Stimulated activated CD4-positive, alpha-beta T cell treated with anti-CD3 and anti-CD28 coated beads, Interleukin-1b, Interleukin-23, amount 100 ng/mL, for 4 hours (primary cell): Measurements from ENCODE around the gene ARL15.

Experiments
- DNase-seq, 2 donors: peaks; one replicate each; pipeline ENCODE4 v3.0.0-alpha.2; 2020; ENCODE audit warnings: low read depth in 2 of 2

Gene ARL15

DNA sequence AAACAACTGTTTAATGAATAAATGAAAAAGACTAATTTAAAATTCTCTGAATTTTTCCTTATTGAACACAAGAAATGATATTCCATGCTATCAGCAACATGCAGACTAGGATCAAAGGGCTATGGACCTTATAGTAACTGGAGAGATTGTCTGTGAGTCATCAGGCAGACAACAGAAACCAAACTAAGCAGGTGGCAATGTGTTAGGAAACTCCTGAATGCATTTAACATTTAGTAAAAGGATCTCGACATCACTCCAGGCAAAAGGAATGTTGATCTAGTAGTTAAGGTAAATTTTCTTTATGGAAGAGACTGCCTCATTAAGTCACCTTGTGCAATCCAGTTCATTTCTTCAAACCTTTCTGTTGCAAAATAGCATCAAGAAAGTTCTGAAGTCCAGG lies 58.4 kb downstream of the ARL15 start:
- no peak for DNase-seq

DNA sequence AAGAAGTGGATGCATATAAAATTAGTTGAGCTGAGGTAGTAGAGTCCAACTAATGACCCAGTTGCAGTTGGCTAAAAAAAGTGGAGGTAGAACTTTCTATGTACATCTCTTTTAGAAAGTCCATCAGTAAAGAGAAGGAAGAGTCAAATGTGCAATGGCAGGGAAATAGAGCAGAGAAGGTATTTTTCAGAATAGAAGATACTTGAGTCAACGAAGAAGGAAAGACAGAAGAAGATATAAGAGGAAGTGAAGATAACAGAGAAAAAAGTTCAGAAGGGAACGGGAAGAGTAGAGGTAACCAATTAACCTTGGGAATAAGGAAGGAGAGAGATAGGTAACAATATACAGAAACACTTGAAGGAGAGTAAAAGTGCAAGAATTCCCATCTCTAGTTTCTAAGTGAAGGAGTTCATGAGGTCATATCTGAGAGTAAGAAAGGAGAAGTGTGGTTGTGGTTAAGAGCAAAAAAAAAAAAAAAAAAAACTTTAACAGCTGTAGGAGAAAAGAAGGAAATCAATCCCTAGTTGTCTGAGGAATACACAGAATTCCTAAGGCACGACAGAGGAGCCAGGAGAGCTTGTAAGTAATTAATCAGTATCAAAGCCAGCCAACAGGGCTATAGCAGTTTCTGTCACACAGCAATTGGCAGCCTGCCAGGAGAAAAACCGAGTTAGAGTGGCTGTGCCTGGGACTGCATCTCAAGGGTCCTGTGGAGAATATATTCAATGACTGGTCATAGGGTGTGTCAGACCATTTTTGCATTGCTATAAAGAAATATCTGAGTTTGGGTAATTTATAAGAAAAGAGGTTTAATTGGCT lies 61.0 kb downstream of the ARL15 start:
- DNase-seq, result peak; percentile 6 to 14

DNA sequence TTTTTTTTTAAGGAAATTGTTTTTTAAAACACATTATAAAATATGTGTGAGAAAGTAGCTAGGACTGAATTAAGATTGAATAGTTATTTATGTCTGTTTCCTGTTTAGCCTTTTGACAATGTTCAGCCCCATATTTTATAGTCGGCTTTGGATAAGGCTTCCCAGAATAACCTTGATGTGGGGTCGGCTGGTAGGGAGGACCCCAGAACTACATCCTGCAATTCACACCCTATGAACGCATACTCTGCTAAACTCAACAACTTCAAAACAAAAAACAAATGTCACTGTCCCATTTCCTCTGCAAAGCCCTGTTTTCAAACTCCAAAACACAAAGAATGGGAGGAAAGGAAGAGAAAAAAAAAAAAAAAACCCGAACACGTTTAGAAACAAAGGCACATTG lies 63.1 kb downstream of the ARL15 start:
- no peak for DNase-seq

DNA sequence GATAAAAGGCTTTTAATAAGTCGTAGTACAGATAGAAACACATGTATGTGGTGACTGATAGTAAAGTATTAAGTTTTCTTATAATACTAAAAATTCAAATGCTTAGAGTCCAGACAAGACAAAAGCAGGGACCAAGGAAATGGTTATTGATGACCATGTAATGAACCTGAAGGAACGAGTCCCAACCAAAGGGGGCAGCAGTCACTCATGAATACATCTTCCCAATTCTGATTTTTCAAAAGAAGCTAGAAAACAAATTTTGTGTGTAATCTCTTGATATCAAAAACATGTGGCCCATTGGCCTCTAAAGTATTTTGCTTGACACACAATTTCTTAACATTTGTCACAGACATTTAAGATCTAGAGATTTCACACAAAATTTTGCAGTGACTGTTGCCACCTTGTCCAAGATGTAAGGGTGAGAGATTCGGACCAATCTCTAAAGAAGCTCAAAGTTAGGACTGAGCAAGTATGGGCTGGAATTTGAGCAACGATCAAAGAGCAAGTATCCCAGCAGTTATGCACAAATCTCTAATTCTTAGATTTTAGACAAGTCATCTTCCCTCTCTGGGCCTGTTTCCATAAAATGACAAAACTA lies 66.8 kb downstream of the ARL15 start:
- peak in 1 of 2 donors; percentile 9 for DNase-seq

DNA sequence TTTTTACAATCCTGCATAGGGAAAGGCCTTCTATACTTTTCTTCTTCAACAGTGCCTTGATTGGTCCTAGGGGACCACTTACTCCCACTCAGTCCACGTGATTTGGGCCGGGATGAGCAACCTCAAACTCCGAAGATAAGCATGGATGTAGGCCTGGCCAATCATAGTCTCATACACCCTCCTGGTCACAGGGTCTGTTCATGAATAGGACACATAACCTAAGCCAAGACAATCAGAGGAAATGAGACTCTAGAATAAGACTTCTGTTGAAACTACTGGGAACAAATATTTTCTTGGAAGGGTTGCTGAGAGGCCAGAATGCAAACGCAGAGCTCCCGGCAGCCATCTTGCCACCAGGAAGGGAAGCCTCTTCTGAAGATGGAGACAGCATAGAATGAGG lies 68.1 kb downstream of the ARL15 start:
- DNase-seq, result no peak

DNA sequence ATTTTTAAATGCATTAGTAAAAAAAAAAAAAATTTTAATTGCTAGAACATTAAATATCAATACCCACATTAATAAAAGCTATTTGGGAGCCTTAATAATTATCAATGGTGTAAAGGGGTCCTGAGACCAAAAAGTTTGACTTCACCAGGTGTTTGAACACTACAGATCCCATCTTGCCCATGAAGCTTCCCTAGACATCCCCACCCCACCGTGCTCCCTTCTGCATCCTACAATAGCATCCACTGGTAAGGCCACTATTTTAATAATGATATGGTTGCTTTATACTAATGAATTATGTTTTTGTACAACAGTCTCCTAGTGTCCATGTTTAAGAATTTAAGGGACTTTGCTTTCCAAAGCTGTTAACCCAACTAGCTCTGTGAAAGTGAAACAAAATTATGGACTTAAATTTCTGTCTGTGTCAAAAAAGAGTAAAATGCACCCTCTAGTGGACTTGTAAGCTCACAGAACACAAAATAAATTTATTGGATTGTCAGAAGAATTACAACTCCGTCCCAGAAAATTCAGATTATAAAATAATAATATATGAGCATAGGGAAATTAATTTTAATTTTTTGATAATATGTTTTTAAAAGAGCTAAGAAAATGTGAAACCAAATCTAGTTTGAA lies 76.0 kb downstream of the ARL15 start:
- DNase-seq, result no peak

DNA sequence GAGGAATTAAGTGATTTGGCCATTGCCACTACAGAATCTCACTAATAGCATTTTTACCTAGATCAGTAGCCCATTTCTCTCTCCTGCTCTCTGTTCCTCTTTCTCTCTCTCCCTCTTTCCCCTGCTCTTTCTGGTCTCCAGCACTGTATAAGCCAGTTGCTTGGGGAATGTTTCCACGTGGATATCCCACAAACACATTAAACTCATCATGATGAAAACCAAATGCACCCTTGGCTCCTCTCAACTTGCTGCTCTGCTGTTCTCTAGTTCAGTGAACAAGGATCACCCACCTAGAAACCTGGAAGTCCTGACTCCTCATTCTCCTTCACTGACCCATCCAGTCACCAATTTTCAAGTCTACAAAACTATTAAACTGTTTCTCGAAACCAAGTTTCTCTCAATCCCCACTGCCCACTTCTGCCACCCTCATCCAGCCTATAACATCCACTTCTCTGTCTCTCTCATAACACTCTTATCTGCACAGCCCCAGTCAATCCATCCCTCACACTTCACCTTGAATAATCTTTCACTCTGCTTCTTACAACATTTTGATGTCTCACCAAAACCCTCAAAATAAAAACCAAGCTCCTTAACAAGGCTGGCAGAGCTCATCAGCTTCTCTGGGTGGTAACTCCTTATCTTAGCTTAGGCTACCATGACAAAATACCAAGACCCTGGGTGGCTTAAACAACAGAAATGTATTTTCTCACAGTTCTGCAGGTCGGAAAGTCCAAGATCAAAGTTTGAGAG lies 79.3 kb downstream of the ARL15 start:
- no peak for DNase-seq

DNA sequence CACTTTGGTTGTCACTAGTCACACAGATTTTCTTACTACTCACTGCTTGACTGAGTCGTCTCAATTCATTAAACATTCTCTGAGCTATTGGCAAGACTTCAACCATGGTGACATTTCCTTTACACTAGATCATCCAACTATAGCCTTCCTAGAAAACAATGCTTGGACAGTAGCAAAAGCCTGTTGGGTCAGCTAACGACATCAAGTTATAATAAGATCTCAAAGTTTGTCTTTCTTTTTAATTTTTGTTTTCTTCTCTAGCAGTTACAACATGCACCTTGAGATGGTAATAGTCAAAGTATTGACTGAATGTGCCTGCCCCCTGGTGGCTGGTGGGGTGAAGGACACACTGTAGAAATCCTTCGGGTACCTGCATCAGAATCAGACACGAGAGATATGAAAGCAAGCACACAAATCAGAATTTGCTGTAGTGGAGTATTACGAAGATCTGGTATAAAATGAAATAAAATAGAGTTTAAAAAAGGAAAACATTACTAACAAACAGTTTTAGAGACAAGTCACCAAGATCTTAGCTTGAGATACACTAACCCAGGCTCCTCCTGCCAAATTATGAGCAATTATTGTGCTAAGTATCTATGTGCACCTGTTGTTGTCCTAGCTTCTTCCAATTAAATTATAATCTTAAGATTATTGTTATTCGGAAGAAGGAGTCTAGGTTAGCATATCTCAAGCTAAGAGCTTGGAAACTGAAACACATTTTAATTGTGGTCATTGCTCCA lies 81.2 kb downstream of the ARL15 start:
- DNase-seq, result peak; percentile 59 to 66

DNA sequence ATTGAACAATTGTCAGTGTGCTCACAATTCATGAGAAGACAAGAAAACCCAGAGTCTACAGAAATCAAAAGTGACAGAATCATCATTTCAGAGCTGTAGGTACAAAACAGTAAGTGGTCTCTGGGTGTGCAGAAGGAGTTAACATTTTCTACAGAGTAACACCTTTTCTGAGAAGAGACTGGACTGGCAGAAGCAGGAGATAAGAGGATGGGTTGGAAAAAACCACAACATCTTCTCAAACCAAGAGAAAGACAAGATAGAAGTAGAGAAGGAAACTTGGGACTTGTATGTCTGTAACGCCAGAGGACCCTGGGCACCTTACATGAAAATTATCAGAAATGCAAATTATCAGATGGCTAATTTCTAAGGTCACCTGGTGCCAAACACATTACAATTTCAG lies 82.6 kb downstream of the ARL15 start:
- no peak for DNase-seq

DNA sequence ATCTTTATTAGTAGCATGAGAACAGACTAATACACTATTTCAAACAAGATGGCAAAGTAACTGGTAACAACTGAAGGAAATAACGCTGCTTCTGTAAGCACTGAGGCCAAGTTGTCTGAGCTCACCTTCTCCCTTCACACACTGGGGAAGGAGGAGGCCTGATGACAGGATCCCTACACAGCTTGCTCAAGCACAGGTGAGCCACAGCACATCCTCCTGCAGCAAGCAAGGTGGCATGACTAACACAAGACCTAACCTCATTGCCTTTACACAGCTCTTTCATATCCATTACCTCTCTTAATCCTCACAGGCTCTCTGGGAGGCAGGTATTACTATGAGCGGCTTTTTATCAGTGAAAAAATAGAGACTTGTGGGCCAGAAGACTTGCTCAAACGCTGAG lies 83.3 kb downstream of the ARL15 start:
- no peak for DNase-seq

DNA sequence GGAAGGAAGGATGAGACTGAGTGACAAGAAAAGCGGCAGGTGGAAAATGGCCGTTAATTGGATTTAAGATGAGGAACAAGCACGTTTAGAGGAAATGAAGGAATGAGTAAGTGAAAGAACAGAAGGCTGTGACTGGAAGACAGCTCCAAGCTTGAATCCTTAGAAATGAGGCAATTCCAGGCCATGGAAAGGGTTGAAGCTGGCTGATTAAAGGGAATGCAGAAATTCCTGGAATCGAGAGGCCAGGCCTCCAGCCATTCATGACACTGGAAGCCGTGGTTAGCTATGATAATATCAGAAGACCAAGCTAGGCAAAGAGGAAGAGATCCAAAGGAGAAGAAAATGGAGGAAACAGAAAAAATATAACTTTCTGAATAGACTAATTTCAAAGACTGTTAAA lies 84.2 kb downstream of the ARL15 start:
- no peak for DNase-seq

DNA sequence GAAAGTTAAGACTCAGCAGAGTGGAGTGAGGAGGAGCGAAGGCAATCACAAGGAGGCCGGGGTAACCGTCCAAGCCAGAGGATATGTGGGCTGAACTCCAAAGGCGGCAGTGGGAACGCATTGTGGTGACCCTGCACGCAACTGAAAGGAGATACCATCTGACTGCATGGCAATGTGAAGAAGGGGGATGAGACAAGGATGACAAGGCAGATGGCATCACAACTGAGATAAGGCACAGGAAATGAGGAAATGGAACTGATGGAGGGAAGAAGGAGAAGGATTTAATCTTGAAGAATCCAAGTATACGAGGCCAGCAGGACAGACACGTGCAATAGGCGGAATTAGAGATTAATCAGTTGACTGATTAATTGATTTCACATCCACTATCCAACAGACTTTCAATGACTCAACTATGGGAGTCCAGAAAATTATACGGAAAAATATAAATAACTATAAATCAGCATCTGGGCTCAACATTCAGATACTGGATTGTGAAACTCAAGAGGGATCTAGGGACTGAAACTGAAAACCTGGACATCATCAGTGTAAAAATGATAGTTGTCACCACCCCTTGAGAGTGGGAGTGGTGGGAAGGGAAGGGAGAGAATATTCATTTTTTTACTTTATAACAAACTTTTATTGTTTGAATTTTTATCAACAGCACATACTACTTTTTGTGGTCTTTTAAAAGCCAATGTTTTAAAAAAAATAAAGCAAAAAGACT lies 86.1 kb downstream of the ARL15 start:
- DNase-seq, result no peak

DNA sequence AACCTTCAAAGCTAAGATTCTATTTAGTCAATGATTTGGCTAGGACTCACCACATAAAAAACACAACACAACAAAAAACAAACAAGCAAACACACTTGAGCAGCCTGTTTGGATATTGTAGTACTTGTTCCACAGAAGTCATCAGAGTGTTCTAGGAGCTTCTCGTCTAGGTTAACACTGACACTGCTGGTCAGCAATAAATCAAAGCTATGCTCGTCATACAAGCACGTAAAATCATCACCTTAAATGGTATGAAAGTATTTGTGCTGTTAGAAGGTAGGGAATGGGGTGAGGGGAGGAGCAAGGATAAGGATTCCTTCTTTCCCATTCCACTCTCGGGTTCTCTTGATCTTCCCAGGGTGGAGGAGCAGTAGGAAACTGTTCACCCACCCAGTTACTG lies 88.0 kb downstream of the ARL15 start:
- no peak for DNase-seq

DNA sequence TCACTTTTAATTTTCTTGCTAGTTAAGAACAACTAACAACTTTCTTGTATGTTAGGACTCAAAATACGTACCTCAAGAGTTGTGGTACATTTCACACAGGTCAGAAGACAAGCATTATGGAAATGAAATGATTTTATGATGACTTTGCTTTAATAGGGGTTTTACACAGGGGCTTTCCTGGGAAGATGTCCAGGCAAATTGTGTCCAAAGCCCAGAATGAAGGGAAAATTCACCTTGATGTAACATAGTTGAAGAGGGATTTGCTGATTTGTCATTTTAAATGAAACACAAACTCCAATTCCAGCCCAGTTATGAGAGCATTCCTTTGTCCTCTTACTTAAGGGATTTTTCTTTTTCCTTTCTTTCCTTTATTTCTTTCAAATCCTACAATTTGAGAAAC lies 89.2 kb downstream of the ARL15 start:
- no peak for DNase-seq

DNA sequence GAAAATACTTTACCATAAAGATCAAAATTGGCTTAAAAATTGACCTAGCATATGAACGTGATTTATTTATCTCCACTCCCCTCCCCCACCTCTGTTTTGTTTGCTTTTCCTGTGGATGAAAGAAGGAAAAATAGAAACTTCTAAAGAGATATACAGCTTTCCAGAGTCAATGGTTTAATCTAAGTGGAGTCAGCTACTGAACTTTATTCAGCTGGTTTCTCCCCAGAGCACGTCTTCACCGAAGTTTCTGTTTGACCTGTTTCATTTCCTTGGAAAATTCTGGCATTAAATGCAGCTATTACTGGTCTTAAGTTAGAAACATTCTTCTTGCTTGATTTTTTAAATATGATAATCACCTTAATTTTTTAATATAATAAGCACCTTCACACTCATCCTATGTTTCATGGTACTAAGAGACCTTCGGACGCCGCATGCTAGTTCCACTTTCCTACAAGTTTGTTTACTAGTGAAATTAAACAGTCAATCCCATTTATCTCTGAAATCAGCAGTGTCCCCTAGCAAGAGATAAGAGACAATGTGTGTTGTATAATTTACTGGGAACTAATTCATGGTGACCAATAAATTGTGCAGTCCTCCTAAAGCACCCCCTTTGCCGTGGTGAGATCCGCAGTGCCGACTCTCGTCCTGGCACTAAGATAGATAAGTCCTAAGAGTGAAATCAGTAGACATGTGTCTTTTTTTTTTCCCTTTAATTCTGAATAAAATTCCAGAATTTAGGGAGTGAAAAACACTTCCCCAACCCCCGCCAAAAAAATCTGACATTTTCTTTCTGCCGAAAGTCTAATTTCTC lies 89.9 kb downstream of the ARL15 start:
- DNase-seq, result no peak

DNA sequence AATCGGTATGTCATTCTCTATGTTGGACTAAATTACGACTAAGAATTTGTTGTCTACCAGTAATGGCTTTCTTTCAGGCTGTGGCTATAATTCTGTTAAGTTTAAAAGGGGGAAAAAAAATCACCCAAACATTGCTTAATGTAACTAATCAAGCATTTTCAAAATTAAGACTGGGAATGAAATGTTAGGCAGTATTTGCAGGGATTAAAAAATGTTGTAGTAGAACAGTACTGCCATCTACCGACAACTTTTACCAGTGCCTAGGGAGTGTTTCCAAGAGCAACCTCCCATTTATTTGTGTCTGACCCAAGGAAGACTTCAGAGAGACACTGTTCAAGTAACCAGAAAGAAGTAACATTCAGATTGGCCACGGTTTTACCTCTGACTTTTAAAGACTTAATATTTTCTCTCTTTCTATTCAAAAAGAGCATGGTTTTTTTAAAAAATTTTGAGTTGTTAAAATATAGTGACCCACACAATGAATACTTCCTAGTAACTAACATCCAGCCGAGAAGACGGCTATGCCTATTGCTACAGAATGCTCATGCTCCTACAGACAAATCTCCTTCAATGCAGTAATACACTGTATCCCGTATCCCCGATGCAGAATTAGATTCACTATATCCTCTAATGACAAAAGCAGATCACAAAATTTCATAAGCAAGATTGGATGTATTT lies 92.4 kb downstream of the ARL15 start:
- DNase-seq, result peak in 1 of 2 donors; percentile 9

DNA sequence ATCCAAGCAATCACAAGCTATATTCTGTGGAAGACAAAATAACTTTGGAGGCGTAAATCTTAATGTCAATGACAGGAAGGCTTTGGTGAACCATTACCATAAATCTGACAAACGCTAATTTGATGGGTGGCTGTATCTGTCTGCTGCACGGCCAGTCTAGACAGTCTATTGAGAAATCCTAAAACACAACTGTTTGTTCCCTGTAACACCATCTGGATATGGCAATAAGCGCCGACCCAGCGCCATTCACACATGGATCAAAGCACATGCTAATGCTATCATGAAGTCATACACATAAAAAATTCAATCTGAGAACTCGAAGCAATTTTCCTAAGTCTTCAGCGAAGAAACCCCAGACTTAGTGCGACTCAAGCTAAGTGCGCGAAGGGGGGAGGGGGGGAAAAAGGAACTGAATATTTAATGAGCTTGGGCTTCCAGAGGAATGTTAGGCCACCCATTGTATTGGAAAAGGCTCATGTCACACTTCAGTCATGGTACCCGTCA lies 95.1 kb downstream of the ARL15 start:
- DNase-seq, result no peak

DNA sequence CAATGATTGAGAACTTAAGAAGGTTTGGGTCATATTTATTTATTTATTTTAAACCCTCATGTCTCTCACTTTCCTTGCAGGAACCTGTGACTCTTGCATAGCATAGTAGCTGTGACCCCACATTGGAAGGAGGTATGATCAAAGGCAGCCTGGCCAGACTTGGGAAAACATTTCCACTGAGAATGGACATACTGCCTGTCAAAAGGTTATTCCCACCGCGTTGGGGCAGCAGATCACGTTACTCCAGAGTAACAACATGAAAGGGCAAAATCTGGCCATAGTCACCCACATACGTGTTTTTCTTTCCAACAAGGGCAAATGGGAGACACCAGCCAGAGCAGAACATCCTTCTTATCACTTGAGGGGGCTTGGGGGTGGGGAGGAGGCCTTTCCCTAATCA lies 95.7 kb downstream of the ARL15 start:
- DNase-seq, result no peak

DNA sequence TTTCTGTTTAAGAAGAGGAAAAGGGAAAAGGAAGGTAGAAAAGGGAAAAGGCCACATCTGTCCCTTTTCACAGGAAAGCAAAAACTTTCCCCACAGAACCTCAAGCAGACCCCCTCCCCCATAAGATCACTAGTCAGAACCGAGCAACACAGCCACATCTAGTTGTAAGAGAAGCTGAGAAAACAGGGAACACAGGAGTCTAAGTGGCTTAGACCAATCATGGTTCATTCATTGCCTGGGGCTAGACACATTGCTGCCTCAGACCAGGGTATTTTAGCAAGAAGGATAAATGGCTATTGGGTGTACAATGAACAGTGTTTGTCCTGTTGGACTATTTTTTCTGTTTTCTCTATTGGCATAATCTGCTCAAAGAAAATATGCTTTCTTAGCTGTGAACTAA lies 98.0 kb downstream of the ARL15 start:
- no peak for DNase-seq
